Measurements from ENCODE around the gene PRPF40B.
"Not testable (repeated sequence)": the region's sequence is repeated elsewhere in the genome, so short reads cannot be mapped to it uniquely, and the experiment has no call there.

The PRPF40B gene

DNA sequence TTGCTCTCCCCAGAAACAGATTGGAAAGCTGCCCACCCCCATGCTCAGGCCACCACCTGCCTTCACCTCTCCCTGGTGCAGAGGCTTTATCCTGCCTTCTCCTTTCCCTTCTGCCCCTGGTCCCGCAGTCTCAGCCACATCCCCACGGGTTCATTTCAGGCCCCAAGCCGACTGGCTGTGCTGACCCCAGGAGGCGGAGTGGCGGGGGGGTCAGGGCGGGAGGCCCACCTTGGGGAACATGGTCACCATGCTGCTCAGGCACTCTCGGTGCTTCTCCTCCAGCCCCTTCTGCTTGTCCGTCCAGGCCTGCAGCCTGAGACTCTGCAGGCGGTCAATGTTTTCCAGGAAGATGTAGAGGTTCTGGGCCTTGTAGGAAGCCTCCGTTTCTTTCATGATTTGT is 24.8 kb upstream of the PRPF40B start:
- Histone ChIP-seq H3K4me1 (ENCODE audit: insufficient read depth, poor library complexity, severe bottlenecking) (no peaks in the 10 kb centered on the region), H3K36me3 (ENCODE audit: low read depth) (no peaks in the 10 kb centered on the region), H3K27ac (ENCODE audit: poor library complexity, severe bottlenecking) (no peak overlapping the region), H3K4me3 (ENCODE audit: severe bottlenecking) (no peak overlapping the region), H3K9me3 (ENCODE audit: severe bottlenecking) (no peaks in the 10 kb centered on the region), H3K27me3 (ENCODE audit: insufficient read depth, poor library complexity, severe bottlenecking) (no peaks in the 10 kb centered on the region)
- ATAC-seq (ENCODE audit: low read depth) (no peak), DNase-seq (ENCODE audit: low spot score) (no peak)
- TF ChIP-seq CTCF (IDR thresholded peaks at IDR 0.05; ENCODE audit: poor library complexity, severe bottlenecking), result no peak

GRCh38 chr12:49599961-49600360 is 23.4 kb upstream of the PRPF40B start:
- no peak for TF ChIP-seq CTCF (IDR thresholded peaks at IDR 0.05; ENCODE audit: poor library complexity, severe bottlenecking)
- Histone ChIP-seq H3K27ac (ENCODE audit: poor library complexity, severe bottlenecking) (no peak overlapping the region), H3K36me3 (ENCODE audit: low read depth) (no peaks in the 10 kb centered on the region), H3K9me3 (ENCODE audit: severe bottlenecking) (no peaks in the 10 kb centered on the region), H3K27me3 (ENCODE audit: insufficient read depth, poor library complexity, severe bottlenecking) (no peaks in the 10 kb centered on the region), H3K4me1 (ENCODE audit: insufficient read depth, poor library complexity, severe bottlenecking) (no peaks in the 10 kb centered on the region), H3K4me3 (ENCODE audit: severe bottlenecking) (no peak overlapping the region)
- no peak for DNase-seq (ENCODE audit: low spot score)
- ATAC-seq (ENCODE audit: low read depth), result no peak

DNA sequence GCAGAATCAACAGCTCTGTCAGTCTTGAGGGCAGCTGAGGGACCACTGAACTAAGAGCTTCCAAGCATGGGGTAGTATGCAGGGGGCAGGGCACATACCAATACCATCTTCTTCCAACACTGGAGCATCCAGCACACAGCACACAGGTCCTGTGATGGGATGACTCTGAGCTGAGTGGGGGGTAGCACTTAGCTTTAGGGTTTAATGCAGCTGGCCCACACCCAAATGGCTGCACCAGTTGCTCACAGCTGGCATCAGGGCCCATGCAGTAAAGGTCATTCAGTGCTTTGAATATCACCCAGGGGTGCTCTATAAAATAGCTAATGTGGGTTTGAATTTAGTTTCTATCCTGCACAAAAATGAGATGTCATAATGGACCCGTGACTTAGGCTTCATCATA is 19.6 kb upstream of the PRPF40B start:
- H3K36me3 ChIP-seq (ENCODE audit: low read depth), result no peaks in the 10 kb centered on the region
- ATAC-seq (ENCODE audit: low read depth) (peak; percentile 10; the same call in 1 of the 3 replicates), DNase-seq (ENCODE audit: low spot score) (no peak)
- H3K4me3 ChIP-seq (ENCODE audit: severe bottlenecking), result no peak overlapping the region
- no peak overlapping the region for H3K27ac ChIP-seq (ENCODE audit: poor library complexity, severe bottlenecking)
- H3K9me3 ChIP-seq (ENCODE audit: severe bottlenecking), result no peaks in the 10 kb centered on the region
- H3K4me1 ChIP-seq (ENCODE audit: insufficient read depth, poor library complexity, severe bottlenecking), result no peaks in the 10 kb centered on the region
- H3K27me3 ChIP-seq (ENCODE audit: insufficient read depth, poor library complexity, severe bottlenecking), result no peaks in the 10 kb centered on the region
- no peak for TF ChIP-seq CTCF (IDR thresholded peaks at IDR 0.05; ENCODE audit: poor library complexity, severe bottlenecking)

GRCh38 chr12:49604856-49605255 is 18.5 kb upstream of the PRPF40B start:
- ATAC-seq (ENCODE audit: low read depth) (no peak), DNase-seq (ENCODE audit: low spot score) (no peak)
- no peaks in the 10 kb centered on the region for H3K27me3 ChIP-seq (ENCODE audit: insufficient read depth, poor library complexity, severe bottlenecking)
- no peak for TF ChIP-seq CTCF (IDR thresholded peaks at IDR 0.05; ENCODE audit: poor library complexity, severe bottlenecking)
- no peaks in the 10 kb centered on the region for H3K4me1 ChIP-seq (ENCODE audit: insufficient read depth, poor library complexity, severe bottlenecking)
- no peaks in the 10 kb centered on the region for H3K9me3 ChIP-seq (ENCODE audit: severe bottlenecking)
- no peak overlapping the region for H3K27ac ChIP-seq (ENCODE audit: poor library complexity, severe bottlenecking)
- H3K4me3 ChIP-seq (ENCODE audit: severe bottlenecking), result no peak overlapping the region
- no peaks in the 10 kb centered on the region for H3K36me3 ChIP-seq (ENCODE audit: low read depth)

GRCh38 chr12:49605539-49605938 is 17.8 kb upstream of the PRPF40B start, which contains the start of gene FAM186B:
TSS of gene FAM186B (minus strand) at chr12:49605639. CDS start at chr12:49605477, 162 bp downstream.
- not testable (repeated sequence) for H3K4me3 ChIP-seq (ENCODE audit: severe bottlenecking); ATAC-seq (ENCODE audit: low read depth); H3K4me1 ChIP-seq (ENCODE audit: insufficient read depth, poor library complexity, severe bottlenecking); H3K36me3 ChIP-seq (ENCODE audit: low read depth); H3K9me3 ChIP-seq (ENCODE audit: severe bottlenecking); H3K27ac ChIP-seq (ENCODE audit: poor library complexity, severe bottlenecking); H3K27me3 ChIP-seq (ENCODE audit: insufficient read depth, poor library complexity, severe bottlenecking); DNase-seq (ENCODE audit: low spot score)
